ENCODE results near the gene NACC2.

Gene NACC2, protein sequence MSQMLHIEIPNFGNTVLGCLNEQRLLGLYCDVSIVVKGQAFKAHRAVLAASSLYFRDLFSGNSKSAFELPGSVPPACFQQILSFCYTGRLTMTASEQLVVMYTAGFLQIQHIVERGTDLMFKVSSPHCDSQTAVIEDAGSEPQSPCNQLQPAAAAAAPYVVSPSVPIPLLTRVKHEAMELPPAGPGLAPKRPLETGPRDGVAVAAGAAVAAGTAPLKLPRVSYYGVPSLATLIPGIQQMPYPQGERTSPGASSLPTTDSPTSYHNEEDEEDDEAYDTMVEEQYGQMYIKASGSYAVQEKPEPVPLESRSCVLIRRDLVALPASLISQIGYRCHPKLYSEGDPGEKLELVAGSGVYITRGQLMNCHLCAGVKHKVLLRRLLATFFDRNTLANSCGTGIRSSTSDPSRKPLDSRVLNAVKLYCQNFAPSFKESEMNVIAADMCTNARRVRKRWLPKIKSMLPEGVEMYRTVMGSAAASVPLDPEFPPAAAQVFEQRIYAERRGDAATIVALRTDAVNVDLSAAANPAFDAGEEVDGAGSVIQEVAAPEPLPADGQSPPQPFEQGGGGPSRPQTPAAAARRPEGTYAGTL

GRCh38 chr9:136095070-136096058 lies at the start of gene NACC2:
TSS of gene NACC2 (minus strand) at chr9:136095289. CDS start at chr9:136050521, 44,768 bp downstream.
- in situ Hi-C loops (cut with MboI; ENCODE audit: low sequenced_read_pairs): no loop called here

DNA sequence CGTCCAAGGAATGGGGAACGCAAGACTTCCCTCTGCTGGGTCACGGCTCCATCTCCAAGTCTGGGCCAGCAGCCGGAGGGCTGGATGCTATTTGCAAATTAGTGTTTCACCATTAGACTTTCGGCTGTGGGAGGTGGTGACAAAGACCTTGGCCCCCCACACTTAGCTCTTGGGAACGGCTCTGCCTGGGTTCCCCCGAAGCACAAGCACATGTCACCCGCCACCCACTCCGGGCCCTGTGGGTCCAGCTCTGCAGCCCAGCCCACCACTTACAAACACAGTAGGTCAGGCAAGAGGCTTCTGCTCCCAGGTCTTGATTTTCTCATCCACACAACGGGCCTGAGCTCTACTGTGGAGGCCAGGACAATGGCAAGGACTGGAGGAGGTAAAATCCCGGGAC lies 49.4 kb upstream of the NACC2 start:
- in situ Hi-C loops (cut with MboI; ENCODE audit: low sequenced_read_pairs): no loop called here

- in situ Hi-C loops (cut with MboI; ENCODE audit: low sequenced_read_pairs): no loop called here
Observed at GRCh38 chr9:136143215-136144001, 48.3 kb upstream of the NACC2 start.

- in situ Hi-C loops (cut with MboI; ENCODE audit: low sequenced_read_pairs): no loop called here
Observed at GRCh38 chr9:136142859-136143214, 47.7 kb upstream of the NACC2 start.

GRCh38 chr9:136142414-136142796 lies 47.3 kb upstream of the NACC2 start:
- in situ Hi-C loops (cut with MboI; ENCODE audit: low sequenced_read_pairs): no loop called here

GRCh38 chr9:136141682-136142413 lies 46.8 kb upstream of the NACC2 start:
- in situ Hi-C loops (cut with MboI; ENCODE audit: low sequenced_read_pairs): no loop called here

DNA sequence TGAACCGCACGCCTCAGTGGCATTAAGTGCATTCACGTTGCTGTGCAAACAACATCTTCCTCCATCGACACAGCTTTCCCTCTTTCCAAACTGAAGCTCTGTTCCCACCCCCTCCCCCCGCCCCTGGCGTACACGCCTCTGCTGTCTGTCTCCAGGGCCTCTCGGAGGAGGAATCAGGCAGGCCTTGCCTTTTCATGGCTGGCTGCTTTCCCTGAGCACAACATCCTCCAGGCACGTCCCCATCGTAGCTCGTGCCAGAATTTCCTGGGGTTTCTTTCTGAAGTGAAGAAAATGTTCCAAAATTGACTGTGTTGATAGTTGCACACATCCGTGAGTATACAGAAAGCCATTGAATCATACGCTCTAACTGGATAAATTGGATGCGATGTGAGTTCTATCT lies 45.9 kb upstream of the NACC2 start:
- in situ Hi-C loops (cut with MboI; ENCODE audit: low sequenced_read_pairs): no loop called here

DNA sequence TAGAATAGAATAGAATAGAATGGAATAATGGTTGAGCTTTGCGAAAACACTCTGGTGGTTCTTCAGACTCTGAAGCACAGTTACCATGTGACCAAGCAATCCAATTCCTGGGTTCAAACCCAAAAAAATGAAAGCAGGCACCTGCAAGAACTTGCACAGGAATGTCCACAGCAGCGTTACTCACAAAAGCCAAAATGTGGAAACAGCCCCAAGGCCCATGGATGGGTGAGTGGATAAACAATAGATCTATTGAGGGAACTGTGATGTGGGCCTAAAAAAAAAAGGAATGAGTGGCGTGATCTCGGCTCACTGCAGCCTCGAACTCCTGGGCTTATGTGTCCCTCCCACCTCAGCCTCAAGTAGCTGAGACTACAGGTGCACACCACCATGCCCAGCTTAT lies 45.0 kb upstream of the NACC2 start:
- in situ Hi-C loops (cut with MboI; ENCODE audit: low sequenced_read_pairs): no loop called here

GRCh38 chr9:136138566-136138965 lies 43.5 kb upstream of the NACC2 start:
- in situ Hi-C loops (cut with MboI; ENCODE audit: low sequenced_read_pairs): no loop called here

- in situ Hi-C loops (cut with MboI; ENCODE audit: low sequenced_read_pairs): no loop called here
Observed at GRCh38 chr9:136137321-136138265, 42.5 kb upstream of the NACC2 start.

DNA sequence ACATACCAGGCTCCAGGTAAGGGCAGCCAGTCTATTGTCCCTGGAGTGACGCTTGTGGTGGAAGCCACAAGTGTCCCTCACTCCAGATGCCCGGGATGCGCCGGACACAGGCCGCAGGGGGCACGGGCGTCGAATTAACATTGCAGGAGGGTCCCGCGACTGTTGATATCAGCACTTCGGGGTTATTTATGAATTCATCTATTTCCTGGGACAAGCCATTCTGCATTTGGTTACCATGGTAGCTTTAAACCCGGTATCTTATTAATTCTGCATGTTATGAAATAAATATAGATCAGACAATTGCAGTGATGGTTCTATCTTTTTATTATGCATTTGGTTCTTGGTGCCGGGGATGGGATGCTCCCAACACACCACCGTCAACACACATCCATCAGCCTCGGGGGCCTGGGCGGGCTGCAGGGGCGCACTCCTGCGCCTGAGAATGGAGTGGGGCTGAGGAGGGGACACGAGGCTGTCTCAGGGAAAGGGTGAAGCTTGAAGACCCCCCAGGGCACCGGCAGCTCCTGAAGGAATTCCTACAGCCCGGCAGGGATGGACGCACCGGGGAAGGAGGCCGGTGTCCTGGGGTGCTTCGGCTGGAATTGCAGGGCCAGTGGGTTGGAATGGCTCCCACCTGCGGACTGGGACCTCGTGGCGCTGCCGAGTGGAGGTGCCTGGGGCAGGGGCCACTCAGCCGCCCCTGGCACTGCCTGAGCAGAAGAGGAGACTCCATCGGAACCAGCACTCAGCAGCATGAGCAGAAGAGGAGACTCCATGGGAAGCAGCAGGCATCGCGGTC lies 41.2 kb upstream of the NACC2 start:
- in situ Hi-C loops (cut with MboI; ENCODE audit: low sequenced_read_pairs): no loop called here

- in situ Hi-C loops (cut with MboI; ENCODE audit: low sequenced_read_pairs): no loop called here
Observed at GRCh38 chr9:136135326-136136126, 40.4 kb upstream of the NACC2 start.

DNA sequence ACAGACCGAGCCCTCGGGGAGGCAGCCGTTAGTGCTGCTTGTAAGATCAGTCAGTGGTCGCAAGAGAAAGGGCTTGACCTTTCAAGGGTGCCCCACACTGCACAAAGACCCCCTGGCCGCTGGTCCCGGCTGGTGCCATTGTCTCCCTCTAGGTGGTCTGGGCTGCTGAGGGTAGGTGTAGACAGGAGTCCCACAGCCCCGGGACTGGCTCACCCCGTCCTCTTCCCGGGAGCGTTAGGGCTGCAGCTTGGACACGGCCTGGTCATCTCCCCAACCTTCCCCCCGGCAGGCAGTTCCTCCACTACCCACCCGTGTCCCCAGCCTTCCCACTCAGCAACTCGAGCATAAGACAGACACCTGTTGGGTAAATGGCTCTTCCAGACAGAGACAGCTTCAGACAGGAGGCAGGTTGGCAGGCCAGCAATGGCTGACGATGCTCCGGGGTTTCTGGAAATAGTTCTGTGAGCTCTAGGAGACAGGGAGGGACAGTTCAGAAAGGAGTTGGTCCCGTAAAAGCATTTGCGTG lies 38.9 kb upstream of the NACC2 start:
- in situ Hi-C loops (cut with MboI; ENCODE audit: low sequenced_read_pairs): no loop called here

DNA sequence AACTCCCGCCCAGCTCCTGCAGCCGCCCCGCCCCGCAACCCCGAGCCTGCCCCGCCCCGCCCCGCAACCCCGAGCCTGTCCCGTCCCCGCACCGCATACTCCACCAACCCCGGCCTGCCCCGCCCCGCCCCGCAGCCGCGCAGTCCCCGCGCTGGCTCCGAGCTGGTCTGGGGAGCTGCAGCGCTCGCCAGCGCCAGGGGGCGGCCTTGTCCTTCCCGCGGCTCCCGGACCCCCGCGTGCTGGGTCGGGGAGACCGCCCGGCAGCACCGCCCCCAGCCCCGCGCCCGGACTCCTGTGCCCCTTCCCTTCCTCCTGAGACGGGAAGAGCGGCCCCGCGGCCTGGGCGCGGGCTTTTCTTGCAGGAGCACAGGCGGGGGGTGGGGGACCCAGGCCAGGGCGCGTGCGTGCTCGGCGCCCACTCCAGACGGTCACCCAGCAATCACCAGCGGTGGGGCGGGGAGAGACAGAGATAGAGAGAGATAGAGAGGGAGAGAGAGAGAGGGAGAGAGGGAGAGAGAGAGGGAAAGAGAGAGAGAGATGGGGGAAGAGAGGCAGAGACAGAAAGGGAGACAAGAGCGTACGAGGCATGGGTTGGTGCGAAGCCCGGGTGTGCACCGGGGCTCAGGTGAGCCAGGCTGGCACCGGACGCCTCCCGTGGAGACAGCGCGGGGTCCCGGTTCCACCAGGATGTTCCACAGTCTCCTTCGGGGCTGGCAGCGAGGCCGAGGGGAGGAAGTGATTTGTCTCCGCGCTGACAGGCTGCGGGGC lies 38.3 kb upstream of the NACC2 start:
- in situ Hi-C loops (cut with MboI; ENCODE audit: low sequenced_read_pairs): no loop called here

- in situ Hi-C loops (cut with MboI; ENCODE audit: low sequenced_read_pairs): no loop called here
Observed at GRCh38 chr9:136132512-136133050, 37.5 kb upstream of the NACC2 start.
